HG03159 (cell line): ENCODE results near the gene CAMK2G.

ENCODE experiments used
- ATAC-seq: cut with Tn5 transposase; IDR thresholded peaks from one replicate; pipeline ENCODE4 v1.9.1; 2021; ENCODE audit warnings: mild to moderate bottlenecking, moderate library complexity; ENCODE audit not compliant: unreplicated experiment

Gene CAMK2G

DNA sequence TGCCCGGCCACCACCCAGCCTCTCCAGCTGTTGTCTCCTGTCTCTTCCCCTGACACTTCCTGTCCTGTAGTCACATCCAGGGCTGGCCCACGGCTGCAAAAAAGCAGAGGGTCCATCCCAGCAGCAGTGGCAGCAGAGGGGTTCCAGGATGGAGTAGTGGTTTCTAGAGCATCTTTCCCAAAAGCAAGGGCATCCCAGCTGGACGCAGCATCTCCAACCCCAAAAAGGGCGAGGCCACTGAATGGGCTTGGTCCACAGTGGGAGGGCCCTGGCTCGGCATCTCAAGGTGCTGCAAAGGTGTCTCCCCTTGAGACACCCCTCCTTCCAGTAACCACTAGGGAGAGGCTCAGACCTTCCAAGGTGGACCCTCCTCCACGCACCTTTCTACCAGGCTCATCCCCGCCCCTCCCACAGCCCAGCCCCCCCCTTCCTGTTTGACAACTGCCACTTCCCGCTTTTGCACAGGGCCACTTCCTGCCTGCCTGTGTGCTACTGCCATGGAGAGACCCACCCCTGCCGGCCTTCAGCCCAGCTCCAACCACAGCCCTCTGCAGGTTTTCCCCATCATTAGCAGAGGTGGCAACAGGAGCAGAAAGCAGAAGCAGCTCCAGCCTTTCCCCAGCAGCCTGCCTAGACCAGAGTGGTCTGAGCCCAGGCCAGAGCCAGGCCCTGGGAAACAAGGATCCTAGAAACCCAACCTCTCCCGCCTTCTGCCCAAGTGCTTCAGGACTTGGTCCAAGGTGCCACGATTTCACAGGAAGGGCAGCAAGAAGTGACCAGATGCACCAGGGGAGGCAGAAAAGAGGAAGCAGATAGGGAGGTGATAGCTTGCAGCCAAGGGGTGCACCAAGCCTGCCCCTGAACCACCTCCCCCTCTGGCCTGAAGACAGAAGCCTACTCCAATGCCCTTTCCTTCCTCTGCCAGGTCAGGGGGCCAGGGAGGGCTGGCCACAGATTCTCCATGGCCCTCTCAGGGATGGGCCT lies 8.6 kb downstream of the CAMK2G start:
- ATAC-seq, result peak; percentile 55

- ATAC-seq, result no peak
Observed at GRCh38 chr10:73865107-73865458, 9.3 kb downstream of the CAMK2G start.

DNA sequence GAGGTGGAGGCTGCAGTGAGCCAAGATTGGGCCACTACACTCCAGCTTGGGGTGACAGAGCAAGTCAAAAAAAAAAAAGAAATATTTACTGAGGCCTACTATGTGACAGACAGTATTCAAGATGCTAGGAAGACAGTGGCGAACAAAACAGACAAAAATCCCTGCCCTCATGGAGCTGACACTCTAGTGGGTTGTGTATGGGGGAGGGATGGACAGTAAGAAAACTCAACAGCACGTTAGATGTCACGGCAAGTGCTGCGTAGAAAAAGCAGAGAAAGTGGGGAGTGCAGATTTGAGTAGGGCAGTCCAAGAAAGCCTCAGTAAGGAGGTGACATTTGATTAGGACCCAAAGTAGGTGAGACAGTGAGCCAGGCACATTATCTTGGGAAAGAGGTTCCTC lies 10.1 kb downstream of the CAMK2G start:
- no peak for ATAC-seq

- no peak for ATAC-seq
Observed at GRCh38 chr10:73863039-73863817, 11.1 kb downstream of the CAMK2G start.

GRCh38 chr10:73862011-73862410 lies 12.3 kb downstream of the CAMK2G start:
- ATAC-seq, result no peak

GRCh38 chr10:73859784-73860491 lies 14.4 kb downstream of the CAMK2G start:
- no peak for ATAC-seq

- ATAC-seq, result no peak
Observed at GRCh38 chr10:73859428-73859783, 14.9 kb downstream of the CAMK2G start.

GRCh38 chr10:73858750-73859427 lies 15.5 kb downstream of the CAMK2G start:
- ATAC-seq, result no peak

- ATAC-seq, result no peak
Observed at GRCh38 chr10:73858013-73858708, 16.2 kb downstream of the CAMK2G start.

GRCh38 chr10:73857446-73857845 lies 16.9 kb downstream of the CAMK2G start:
- ATAC-seq, result no peak

DNA sequence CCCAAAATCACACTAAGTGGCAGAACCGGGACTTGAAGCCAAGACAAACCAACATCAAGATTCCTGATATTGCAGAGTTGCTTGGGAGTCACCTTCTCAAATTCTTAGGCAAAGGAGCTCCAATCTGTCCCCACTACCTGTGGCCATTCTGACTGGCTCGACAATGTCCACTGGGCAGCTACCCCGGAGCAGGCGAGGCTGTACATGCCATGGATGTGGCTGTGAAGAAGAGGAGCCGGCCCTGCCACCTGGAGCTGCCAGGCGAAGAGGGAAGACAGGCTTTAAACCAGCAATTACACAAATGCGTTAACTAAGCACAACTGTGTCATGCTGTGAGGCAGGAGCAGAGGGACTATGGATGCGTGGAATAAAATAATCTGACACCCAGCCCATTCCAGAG lies 18.1 kb downstream of the CAMK2G start:
- no peak for ATAC-seq

DNA sequence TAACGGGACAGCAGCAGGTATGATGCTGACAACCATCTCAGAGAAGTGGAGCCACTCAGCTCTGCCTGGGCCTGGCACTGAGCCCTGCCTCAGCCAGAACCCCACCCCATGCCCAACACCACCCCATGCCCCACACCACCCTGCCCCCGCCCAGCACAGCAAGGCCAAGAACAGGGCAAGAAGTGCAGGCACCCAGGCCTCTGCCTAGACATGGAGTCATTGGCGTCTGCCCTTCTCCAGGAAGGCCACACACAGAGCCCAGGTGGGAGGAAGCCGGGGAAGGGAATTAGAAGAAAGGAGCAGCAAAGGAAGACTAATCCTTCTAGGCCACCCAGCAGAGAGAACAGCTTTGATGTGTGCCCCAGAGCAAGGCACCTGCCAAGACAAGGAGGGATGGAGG lies 18.9 kb downstream of the CAMK2G start:
- ATAC-seq, result no peak

GRCh38 chr10:73854310-73854709 lies 20.0 kb downstream of the CAMK2G start:
- ATAC-seq, result no peak

DNA sequence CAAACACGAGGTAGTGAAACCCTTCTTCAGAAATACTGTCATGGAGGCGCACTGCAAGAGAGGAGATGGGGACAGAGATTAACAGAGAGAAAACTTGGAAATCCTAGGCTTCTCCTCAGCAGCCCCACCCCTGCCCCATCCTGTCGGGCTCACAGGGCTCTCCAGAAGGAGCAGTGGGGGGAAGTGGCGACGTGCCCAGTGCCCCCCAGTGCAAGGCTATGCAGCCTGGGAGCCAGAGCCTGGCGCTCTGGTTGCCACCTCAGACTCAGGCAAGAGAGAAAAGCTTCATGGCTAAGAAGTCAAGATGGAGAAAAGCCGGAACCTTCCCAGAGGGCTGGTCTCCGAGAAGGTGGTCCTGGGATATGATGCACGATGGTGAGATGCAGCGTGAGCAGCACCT lies 21.2 kb downstream of the CAMK2G start:
- ATAC-seq, result no peak

DNA sequence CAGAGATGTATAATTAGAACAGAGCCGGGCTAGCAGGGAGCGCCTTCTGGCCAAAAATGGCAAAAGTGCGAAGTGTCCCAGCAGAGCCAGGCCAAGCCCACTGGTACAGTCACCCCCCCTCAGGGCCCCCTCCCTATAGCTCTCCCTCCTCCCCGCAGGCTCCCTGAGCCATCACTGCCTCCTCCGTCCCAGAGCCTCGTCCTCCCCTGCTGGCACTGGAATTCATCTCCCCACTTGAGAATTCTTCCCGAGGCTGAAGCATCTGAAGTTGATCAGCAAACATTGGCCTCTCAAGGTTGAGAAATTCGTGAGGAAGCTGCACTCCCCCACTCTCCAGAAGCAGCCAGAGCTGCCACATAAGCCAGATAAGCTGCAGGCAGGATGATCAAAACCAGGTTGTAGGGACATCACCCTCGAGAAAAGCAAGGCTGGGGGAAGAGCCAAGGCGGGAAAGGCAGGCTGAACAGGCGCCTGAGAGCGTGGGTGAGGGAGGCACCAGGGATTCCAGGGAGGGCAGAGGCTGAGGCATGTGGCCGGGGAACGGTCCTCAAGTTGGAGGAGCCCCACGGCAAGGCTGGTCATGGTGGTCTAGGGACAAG lies 23.4 kb downstream of the CAMK2G start:
- ATAC-seq, result no peak

DNA sequence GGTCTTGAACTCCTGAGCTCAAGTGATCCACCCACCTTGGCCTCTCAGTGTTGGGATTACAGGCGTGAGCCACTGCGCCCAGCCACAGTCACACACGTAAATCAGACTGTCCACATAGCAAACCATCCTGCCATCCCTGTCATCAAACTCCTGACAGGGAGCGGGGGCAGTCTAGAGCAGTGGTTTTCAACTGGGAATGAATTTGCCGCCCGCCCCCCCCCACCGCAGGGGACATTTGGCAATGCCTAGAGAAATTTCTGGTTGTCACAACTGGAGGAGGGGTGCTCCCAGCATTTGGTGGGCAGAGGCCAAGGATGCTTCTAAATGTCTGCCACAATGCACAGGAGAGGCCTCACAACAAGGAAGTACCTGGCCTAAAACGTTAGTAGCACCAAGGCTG lies 24.1 kb downstream of the CAMK2G start:
- no peak for ATAC-seq

GRCh38 chr10:73848821-73849489 lies 25.4 kb downstream of the CAMK2G start:
- ATAC-seq, result peak; percentile 90

DNA sequence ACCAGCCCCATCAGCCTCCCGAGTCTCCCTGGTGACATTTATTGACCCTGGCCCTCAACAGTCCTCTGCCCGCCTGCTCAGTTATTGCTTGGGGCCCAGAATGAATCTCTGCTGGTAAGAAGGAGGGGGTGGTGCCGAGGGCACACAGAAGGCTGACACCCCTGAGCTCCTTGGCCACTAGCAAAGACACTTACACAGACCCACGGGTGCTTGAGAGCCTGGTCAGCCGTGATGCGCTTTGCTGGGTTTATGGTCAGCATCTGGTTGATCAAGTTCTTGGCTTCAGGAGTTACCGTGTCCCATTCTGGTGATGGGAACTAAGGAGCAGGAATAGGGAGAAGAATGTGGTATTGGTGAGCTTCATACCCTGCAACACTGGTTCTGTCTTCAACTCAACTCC lies 27.3 kb downstream of the CAMK2G start:
- no peak for ATAC-seq

DNA sequence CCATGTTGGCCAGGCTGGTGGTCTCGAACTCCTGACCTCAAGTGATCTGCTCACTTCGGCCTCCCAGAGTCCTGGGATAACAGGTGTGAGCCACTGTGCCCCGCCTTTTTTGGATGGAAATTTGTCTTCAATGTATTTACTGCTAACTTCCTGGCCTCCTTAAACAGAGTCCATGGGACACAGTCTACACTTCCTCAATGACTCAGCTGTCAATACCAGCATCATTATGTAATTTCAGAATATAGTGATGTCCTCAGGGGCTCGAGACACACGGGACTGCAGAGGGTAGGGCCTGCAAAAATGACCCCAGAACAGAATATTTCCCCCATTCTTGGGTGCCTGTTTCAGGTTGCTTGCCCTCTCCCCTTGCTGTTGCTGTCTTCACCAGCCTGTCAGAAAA lies 31.1 kb downstream of the CAMK2G start:
- ATAC-seq, result no peak
